Fibroblast of peridontal ligament (primary cell): ENCODE measurements around the gene NEFH.
"Not testable (repeated sequence)": the region's sequence is repeated elsewhere in the genome, so short reads cannot be mapped to it uniquely, and the experiment has no call there.

ENCODE experiments used
- DNase-seq: peaks from one replicate; pipeline ENCODE4 v3.0.0-alpha.2; 2010; ENCODE audit errors: extremely low read depth

NEFH gene

GRCh38 chr22:29464581-29464980 is 15.4 kb upstream of the NEFH start:
- no peak for DNase-seq

DNA sequence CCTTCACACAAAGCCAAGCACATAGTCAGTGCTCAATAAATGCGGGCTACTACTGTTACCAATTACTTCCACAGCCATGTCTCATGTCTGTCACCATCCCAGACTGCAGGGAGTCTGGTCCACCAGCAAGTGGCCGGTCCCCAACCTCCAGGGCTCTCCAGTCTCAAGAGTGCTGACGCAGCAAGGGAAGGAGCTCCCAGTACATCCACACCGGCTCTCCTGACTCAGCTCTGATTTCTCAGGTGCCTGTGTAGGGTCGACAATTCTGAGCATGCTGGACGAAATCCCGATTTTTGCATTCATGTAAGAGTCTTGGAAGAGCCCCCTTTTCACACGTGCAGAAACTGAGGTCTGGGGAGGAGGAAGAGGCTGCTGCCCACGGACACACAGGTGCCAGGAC is 10.3 kb upstream of the NEFH start:
- DNase-seq, result no peak

GRCh38 chr22:29470159-29470855 is 9.7 kb upstream of the NEFH start:
- no peak for DNase-seq

GRCh38 chr22:29473001-29473400 is 7.0 kb upstream of the NEFH start:
- DNase-seq, result no peak

GRCh38 chr22:29475550-29475949 is 4.5 kb upstream of the NEFH start:
- no peak for DNase-seq

DNA sequence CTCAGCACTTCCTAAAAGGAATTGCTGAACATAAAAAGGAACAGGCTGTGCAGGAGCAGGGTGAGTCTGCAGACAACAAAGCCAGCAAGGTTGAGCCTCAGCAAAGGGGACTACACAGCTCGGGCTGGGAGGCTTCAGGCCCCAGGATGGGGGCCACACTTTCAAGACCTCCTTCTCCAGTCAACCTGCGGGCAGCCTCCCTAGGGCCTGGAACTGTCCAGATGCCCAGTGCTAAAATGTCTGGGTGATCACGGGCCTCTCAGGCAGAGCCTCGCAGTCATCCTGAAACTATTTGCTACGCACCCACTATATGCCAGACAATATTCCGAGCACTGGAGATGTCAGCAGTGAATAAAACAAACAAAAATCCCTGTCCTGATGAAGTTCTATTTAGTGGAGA is 3.9 kb upstream of the NEFH start:
- no peak for DNase-seq

- DNase-seq, result no peak
These were observed 2.2 kb upstream of the NEFH start for GRCh38 chr22:29477723-29478318.

- DNase-seq, result no peak
These were observed 1.4 kb upstream of the NEFH start for GRCh38 chr22:29478326-29479276.

GRCh38 chr22:29480262-29480511 is 169 bp downstream of the NEFH start:
- no peak for DNase-seq

- DNase-seq, result peak; percentile 49
These were observed 670 bp downstream of the NEFH start for GRCh38 chr22:29480512-29481264.

DNA sequence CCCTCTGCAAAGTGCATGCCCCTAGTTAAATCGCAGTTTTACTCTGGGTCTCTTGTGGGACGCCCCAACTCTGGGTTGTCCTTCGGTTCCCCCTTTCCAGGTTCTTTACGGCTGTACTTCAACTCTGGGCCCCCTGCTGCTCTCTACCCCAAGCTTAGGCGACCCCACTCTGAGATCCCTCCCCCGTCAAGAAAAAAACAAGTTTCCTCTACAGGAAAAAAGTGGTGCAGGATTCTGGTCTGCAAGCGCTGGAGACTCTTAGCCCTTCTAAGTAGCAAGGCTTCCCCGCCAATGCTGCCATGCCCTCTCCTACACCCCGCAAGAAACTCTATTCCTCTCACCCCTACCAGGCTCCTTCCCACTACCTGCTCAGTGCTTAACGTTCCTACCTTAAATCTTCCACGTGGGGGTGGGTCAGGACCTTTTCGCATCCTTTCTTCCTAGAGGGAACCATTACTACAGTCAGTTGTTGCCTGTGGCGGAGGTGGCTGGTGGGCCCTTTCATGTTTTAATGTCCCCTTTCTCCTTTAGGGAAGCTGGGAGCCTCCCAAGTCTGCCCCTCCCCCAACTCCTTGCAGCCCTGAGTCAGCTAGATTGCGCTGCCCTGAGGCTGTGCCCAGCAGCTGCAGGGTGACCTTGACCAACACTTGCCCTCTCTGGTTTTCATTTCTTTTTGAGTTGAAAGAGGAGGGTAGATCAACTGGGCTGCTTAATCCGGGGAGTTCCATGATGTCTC is 1.4 kb downstream of the NEFH start:
- no peak for DNase-seq

DNA sequence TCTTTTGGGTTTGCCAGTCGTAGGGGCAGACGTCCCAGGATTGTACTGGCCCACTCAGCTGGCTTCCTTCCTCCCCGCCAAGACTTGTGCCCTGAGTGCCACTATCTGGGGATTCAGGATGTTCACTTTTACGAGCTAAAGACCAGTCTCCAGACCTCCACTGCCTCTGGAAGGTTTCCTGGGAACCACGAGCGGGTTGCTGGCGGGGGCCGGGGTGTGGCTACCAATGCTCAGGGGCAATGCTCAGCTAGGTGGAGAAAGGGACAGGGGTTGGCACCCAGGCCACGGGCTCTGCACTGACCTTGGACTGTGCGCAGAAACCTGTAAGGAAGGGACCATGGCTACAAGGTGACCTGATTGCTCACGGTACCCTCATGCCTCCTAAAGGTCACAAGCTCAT is 2.2 kb downstream of the NEFH start:
- no peak for DNase-seq

DNA sequence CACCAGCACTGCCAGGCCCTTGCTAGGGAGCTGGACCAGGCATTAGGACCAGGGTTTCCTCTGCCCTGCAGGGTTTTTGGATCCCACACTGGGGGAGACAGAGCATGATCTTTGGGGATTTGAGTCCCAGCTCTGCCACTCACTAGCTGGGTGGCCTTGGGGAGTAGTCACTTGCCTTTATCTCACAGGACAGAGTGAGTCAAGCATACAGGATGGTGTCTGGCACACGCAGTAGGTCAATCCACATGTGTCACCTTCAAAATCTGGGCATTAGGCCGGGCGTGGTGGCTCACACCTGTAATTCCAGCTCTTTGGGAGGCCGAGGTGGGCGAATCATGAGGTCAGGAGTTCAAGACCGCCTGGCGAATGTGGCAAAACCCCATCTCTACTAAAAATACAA is 2.7 kb downstream of the NEFH start:
- DNase-seq, result no peak

DNA sequence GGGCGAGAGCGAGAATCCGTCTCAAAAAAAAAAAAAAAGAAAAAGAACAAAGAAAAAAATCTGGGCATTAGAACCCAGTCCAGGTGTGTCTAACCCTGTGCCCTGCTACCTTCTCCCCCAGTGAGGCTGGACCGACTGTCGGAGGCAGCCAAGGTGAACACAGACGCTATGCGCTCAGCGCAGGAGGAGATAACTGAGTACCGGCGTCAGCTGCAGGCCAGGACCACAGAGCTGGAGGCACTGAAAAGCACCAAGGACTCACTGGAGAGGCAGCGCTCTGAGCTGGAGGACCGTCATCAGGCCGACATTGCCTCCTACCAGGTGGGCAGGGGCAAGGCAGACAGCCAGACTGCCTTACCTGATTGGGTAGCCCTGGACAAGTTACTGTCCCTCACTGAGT is 3.2 kb downstream of the NEFH start:
- no peak for DNase-seq

- DNase-seq, result no peak
These were observed 4.6 kb downstream of the NEFH start for GRCh38 chr22:29484642-29485041.

DNA sequence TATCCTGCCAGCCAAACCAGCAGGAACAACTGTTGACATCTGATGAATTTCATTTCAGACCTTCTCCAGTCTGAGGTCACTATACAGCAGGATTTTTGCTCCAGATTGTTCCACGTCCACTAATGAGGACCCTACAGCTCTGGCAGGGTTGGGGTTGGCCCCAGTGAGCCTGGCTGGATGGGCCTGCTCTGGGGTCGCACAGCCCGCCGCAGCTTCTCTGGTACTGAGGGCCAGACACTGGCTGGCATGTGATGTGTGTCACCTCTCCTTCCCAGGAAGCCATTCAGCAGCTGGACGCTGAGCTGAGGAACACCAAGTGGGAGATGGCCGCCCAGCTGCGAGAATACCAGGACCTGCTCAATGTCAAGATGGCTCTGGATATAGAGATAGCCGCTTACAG is 5.4 kb downstream of the NEFH start:
- no peak for DNase-seq

DNA sequence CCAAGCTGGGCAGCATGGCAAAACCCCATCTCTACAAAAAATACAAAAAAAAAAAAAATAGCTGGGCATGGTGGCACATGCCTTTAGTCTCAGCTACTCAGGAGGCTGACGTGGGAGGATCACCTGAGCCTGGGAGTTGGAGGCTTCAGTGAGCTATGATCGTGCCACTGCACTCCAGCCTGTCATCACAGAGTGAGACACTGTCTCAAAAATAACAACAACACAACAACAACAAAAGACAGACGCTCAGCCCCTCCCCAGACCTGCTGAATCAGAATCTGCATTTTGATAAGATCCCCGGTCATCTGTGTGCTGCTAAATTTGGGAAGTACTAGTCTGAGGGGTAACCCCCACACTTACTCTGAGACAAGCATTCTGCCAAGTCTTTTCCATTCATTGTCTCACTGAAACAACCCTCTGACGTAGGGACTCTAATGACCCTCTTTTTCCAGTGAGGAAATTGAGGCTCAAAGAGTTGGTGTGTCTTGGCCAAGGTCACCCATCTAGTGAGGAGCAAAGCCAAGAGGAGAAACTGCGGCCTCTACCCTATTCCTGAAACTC is 7.5 kb downstream of the NEFH start:
- no peak for DNase-seq

GRCh38 chr22:29489127-29489780 is 9.2 kb downstream of the NEFH start:
- DNase-seq, result not testable (repeated sequence)

DNA sequence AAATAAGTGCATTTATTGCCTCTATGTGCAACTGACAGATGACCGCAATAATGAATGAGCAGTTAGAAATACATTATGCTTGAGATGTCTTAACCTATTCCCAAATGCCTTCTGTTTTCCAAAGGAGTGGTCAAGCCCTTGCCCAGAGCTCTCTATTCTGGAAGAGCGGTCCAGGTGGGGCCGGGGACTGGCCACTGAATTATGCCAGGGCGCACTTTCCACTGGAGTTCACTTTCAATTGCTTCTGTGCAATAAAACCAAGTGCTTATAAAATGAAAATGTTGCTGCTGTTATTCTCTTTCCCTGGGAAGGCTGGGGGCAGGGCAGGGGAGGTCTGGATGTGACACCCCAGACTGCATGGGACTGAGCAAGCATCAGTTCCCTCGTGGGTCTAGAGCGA is 11.0 kb downstream of the NEFH start:
- no peak for DNase-seq

- DNase-seq, result no peak
These were observed 13.6 kb downstream of the NEFH start for GRCh38 chr22:29493636-29494035.

GRCh38 chr22:29499852-29500251 is 19.8 kb downstream of the NEFH start:
- no peak for DNase-seq
